GM12872 (cell line): ENCODE measurements around the gene DSTN.

Experiments
- CTCF ChIP-seq: IDR thresholded peaks from 3 replicates; pipeline ENCODE4 v1.5.1; 2011; ENCODE audit warnings: low read depth, mild to moderate bottlenecking, low read length, moderate library complexity; ENCODE audit not compliant: insufficient read depth

Gene DSTN

DNA sequence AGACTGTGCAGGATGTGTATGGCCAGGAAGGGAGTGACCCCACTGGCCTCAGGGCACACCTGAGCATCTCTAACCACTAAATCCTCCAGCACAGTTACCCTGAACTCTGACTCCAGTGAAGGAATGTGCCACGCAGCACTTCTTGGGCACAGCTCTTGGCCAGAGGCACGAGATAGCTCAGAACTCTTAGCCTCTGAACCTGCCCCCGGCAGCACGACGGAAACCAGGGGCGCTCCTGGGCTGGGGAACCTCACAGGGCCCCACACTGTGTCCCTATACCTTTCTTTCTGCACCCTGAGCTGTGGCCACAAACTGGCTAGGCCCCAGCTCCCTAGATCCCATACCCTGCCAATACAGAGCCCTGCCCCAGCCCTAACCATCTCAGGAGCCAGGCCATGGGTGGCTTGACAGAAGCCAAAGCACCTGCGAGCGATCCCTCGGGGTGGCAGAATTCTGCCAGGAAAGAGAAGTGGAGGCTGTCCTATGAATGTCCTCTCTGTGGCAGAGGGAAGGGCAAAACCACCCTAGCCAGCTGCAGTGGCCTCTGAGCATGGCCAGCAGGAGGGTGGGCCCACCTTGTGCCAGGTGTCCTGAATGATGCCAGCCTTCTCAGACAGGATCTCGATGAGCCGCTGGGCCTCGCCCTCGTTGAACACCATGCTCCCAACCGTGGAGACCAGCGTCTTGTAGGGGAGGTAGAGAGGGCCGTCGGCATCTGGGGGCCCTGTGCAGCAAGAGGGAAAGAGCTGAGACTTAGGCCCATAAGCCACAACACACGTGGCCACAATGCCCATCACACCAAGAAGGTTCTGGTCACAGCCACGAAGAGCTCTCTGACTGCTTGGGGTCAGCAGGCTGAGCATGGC, 72.8 kb downstream of the DSTN start:
- no peak for TF ChIP-seq CTCF

DNA sequence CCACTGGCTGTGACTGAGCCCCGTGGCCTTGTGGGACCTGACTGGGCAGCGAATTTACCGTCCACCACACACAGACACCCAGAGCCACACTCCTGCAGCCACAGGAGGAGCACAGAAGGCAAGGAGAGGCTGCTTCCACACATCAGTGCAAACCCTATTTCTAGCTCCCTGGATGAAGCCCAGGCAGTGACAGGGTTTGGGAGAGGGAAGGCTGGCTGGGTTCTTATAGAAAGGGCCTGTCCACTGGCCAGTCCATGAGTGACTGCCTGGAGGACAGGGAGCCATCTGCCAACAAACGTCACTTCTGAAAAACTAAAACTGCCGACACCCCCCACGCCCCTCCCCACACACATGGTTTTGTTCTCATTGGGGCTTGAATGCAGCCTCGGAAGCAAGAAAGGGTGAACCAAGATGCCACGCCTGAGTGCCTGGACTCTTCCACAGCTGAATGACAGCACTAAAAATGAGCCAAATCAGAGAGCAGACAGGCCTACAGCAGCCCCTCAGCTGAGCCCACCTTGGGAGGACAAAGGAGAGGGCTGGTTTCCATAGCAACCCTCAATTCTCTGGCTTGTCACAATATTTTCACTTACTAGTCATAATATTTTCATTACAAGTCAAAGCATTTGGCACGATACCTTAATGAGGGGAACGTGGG, 73.8 kb downstream of the DSTN start:
- TF ChIP-seq CTCF = no peak

- no peak for TF ChIP-seq CTCF
Observed at GRCh38 chr20:17644451-17644850, 74.6 kb downstream of the DSTN start.

- TF ChIP-seq CTCF = no peak
Observed at GRCh38 chr20:17645010-17645409, 75.1 kb downstream of the DSTN start.

GRCh38 chr20:17645546-17646208, 75.8 kb downstream of the DSTN start:
- TF ChIP-seq CTCF = no peak

- no peak for TF ChIP-seq CTCF
Observed at GRCh38 chr20:17646209-17646960, 76.5 kb downstream of the DSTN start.

DNA sequence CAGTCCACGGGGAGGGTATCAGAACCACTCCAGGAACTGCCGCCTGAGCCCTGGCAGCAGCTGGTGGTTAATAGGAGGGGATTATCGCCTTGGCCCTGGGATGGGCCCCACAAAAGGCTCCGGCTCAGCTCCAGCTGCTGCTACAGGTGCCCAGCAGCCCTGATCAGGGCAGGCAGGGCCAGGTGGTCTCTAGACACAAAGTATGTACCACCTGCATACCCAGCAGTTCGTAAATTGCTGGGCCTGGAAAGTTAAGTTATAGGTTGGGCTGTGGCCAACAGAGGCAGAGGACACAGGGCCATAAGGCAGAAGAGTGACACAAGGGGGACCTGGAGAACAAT, 77.1 kb downstream of the DSTN start:
- TF ChIP-seq CTCF = no peak
